ENCODE measurements around the gene AICDA.
"Not testable (repeated sequence)": the region's sequence is repeated elsewhere in the genome, so short reads cannot be mapped to it uniquely, and the experiment has no call there.

The AICDA gene

DNA sequence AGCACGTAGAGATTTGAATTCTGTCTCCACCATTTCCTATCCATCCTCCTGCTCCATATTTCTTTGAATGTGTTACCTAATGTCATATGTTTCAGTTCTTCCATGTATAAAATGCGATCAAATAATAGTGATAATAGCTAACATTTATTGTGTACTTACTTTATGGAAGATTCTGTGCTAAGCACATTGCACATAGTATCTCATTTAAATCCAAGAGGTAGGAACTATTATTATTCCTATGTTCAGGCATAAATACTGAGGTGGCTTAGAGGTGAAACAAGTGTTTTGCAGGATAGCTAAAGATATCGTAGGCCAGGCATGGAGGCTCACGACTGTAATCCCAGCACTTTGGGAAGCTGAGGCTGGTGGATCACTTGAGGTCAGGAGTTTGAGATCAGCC lies 17.5 kb upstream of the AICDA start:
- no peak for TF ChIP-seq POLR2A (IDR thresholded peaks at IDR 0.05; ENCODE audit: low read length)
- TF ChIP-seq GATA1 (IDR thresholded peaks at IDR 0.05; ENCODE audit: low read depth, low read length), result no peak
- no peak for DNase-seq

GRCh38 chr12:8629486-8630033 lies 16.9 kb upstream of the AICDA start:
- no peak for TF ChIP-seq GATA1 (IDR thresholded peaks at IDR 0.05; ENCODE audit: low read depth, low read length)
- no peak for DNase-seq

DNA sequence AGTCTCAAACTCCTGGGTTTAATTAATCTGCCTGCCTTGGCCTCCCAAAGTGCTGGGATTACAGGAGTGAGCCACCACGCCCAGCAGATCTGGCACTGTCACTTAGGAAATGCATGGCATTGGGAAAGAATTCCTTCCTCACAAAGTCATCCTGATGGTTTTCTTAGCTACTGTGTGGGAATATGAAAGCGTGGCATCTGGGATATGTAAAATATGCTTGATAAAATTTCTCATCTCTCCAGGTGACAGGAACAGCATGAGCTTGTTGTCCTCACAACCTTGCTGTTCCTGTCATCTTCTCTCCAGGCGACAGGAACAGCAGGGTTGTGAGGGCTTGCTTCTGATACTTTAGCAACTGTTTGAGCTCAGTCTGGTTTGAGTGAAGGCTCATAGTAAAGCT lies 16.1 kb upstream of the AICDA start:
- no peak for DNase-seq
- no peak for TF ChIP-seq GATA1 (IDR thresholded peaks at IDR 0.05; ENCODE audit: low read depth, low read length)
- no peak for TF ChIP-seq POLR2A (IDR thresholded peaks at IDR 0.05; ENCODE audit: low read length)

DNA sequence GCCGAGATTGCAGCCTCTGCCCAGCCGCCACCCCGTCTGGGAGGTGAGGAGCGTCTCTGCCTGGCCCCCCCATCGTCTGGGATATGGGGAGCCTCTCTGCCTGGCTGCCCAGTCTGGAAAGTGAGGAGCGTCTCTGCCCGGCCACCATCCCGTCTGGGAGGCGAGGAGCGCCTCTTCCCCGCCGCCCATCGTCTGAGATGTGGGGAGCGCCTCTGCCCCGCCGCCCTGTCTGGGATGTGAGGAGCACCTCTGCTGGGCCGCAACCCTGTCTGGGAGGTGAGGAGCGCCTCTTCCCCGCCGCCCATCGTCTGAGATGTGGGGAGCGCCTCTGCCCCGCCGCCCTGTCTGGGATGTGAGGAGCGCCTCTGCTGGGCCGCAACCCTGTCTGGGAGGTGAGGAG lies 12.1 kb upstream of the AICDA start:
- DNase-seq, result not testable (repeated sequence)

DNA sequence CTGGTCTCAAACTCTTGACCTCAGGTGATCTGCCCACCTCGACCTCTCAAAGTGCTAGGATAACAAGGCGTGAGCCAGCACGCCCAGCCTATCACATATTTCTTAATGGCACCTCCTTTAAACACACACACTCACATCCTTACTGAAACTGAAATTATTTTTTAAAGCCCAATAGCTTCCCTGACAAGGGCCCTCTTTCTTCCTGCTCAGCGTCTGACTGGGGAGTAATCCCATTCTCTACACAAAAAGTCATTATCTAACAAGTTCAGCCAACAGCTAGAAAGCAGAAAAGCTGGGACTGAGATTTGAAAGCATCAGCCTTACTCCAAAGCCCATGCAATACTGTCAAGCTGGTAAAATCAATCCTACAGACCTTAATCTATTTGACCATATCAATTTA lies 10.0 kb upstream of the AICDA start:
- TF ChIP-seq POLR2A (IDR thresholded peaks at IDR 0.05; ENCODE audit: low read length), result no peak
- no peak for TF ChIP-seq GATA1 (IDR thresholded peaks at IDR 0.05; ENCODE audit: low read depth, low read length)

GRCh38 chr12:8615206-8615605 lies 2.5 kb upstream of the AICDA start:
- DNase-seq, result no peak
- TF ChIP-seq POLR2A (IDR thresholded peaks at IDR 0.05; ENCODE audit: low read length), result no peak
- no peak for TF ChIP-seq GATA1 (IDR thresholded peaks at IDR 0.05; ENCODE audit: low read depth, low read length)

More for the DNA sequence above, 10.0 kb upstream of the AICDA start:
- no peak for DNase-seq

DNA sequence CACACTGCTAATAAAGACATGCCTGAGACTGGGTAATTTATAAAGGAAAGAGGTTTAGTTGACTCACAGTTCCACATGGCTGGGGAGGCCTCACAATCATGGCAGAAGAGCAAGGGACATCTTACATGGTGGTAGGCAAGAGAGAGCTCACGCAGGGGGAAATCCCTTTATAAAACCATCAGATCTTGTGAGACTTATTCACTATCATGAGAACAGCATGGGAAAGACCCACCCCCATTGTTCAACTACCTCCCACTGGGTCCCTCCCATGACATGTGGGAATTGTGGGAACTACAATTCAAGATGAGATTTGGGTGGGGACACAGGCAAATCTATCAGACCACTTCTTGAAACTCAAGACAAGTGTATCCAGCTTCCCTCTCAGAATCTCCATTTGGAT lies 1.2 kb upstream of the AICDA start:
- not testable (repeated sequence) for DNase-seq

GRCh38 chr12:8609061-8609570 lies 3.5 kb downstream of the AICDA start:
- peak; percentile 51 to 56 for DNase-seq
- no peak for TF ChIP-seq POLR2A (IDR thresholded peaks at IDR 0.05; ENCODE audit: low read length)
- TF ChIP-seq GATA1 (IDR thresholded peaks at IDR 0.05; ENCODE audit: low read depth, low read length), result no peak

DNA sequence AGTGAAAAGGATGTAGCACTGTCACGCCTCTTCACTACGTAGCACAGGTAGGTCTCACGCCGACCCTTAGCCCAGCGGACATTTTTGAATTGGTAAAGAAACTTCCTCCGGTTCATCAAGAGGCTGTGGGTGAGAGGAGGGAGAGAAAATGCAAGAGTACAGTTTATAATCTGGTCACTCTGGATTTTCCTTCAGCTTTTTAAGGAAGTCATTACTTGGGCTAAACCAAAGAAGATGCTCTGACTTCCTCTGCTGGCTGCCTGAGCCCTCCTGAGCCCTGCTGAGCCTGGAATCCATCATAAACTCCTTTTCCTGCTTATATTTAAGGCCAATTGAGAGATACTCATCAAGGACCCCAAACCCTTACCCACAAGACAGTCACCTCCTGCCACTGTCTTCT lies 5.8 kb downstream of the AICDA start:
- no peak for DNase-seq
- no peak for TF ChIP-seq GATA1 (IDR thresholded peaks at IDR 0.05; ENCODE audit: low read depth, low read length)
- no peak for TF ChIP-seq POLR2A (IDR thresholded peaks at IDR 0.05; ENCODE audit: low read length)

DNA sequence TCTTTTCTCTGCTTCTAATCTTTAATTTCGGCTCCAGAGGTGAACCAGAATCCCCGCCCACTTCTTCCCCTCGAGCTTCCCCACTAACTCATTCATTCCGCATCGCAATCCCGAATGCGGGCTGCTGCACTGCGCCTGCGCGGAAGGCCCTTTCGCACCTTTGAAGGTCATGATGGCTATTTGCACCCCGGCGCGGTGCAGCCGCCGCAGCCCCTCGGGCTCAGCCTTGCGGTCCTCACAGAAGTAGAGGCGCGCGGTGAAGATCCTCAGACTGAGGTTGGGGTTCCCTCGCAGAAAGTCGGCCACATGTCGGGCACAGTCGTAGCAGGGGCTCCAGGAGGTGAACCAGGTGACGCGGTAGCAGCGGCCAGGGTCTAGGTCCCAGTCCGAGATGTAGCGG lies 7.6 kb downstream of the AICDA start:
- no peak for TF ChIP-seq GATA1 (IDR thresholded peaks at IDR 0.05; ENCODE audit: low read depth, low read length)
- no peak for TF ChIP-seq POLR2A (IDR thresholded peaks at IDR 0.05; ENCODE audit: low read length)
- DNase-seq, result no peak

GRCh38 chr12:8603856-8604255 lies 8.8 kb downstream of the AICDA start:
- DNase-seq, result no peak
- TF ChIP-seq GATA1 (IDR thresholded peaks at IDR 0.05; ENCODE audit: low read depth, low read length), result no peak

DNA sequence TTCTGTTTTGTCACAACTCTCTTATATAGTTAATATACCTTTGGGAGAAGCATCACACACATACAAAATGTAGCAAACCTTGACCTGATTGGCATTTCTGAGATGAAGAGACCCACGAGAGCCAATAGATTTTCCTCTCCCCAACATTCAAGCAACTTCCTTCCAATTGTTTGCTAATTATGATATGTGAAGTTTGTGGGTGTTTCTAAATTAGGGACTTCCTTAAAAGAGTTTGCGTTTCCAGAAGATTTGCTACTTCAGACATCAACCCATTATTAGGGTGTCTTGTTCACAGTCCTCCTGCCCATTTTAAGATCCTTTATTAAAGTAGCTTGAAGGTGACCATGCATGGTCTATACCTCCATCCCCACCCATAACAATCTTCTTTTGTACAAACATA lies 9.4 kb downstream of the AICDA start:
- TF ChIP-seq POLR2A (IDR thresholded peaks at IDR 0.05; ENCODE audit: low read length), result no peak
- TF ChIP-seq GATA1 (IDR thresholded peaks at IDR 0.05; ENCODE audit: low read depth, low read length), result no peak
- no peak for DNase-seq

GRCh38 chr12:8596561-8596960 lies 16.1 kb downstream of the AICDA start:
- TF ChIP-seq POLR2A (IDR thresholded peaks at IDR 0.05; ENCODE audit: low read length), result no peak
- TF ChIP-seq GATA1 (IDR thresholded peaks at IDR 0.05; ENCODE audit: low read depth, low read length), result no peak

GRCh38 chr12:8594072-8594471 lies 18.6 kb downstream of the AICDA start:
- DNase-seq, result no peak
- TF ChIP-seq POLR2A (IDR thresholded peaks at IDR 0.05; ENCODE audit: low read length) (no peak), GATA1 (IDR thresholded peaks at IDR 0.05; ENCODE audit: low read depth, low read length) (no peak)

More at GRCh38 chr12:8596561-8596960, 16.1 kb downstream of the AICDA start:
- peak in 1 of 2 experiments; percentile 51 for DNase-seq

DNA sequence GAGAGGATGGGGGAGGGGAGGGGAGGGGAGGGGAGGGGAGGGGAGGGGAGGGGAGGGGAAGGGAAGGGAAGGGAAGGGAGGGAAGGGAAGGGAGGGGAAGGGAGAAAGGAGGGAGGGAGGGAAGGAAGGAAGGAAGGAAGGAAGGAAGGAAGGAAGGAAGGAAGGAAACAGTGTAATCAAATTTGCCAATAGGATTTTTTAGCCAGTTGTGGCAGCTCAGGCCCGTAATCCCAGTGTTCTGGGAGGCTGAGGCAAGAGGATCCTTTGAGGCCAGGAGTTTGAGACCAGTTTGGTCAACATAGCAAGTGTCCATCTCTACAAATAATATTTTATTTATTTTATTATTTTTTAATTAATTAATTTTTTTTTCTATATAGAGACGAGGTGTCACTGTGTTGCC lies 19.4 kb downstream of the AICDA start:
- DNase-seq, result no peak
- TF ChIP-seq GATA1 (IDR thresholded peaks at IDR 0.05; ENCODE audit: low read depth, low read length) (no peak), POLR2A (IDR thresholded peaks at IDR 0.05; ENCODE audit: low read length) (no peak)
